ENCODE measurements around the gene CCM2L. TPM values are rescaled to one million over a fixed set of nuclear protein-coding genes. Genes with fewer than 3 reads are reported as not detected.
A peak's percentile ranks its signal among the peaks of the same experiment; 100 is the strongest.

Gene CCM2L
- total and polyA plus RNA-seq, 2 of the 8 experiments (the other 6 are each of a cell fraction or from before 2014, with no cell fraction given), result 5.5 to 15.8 TPM

DNA sequence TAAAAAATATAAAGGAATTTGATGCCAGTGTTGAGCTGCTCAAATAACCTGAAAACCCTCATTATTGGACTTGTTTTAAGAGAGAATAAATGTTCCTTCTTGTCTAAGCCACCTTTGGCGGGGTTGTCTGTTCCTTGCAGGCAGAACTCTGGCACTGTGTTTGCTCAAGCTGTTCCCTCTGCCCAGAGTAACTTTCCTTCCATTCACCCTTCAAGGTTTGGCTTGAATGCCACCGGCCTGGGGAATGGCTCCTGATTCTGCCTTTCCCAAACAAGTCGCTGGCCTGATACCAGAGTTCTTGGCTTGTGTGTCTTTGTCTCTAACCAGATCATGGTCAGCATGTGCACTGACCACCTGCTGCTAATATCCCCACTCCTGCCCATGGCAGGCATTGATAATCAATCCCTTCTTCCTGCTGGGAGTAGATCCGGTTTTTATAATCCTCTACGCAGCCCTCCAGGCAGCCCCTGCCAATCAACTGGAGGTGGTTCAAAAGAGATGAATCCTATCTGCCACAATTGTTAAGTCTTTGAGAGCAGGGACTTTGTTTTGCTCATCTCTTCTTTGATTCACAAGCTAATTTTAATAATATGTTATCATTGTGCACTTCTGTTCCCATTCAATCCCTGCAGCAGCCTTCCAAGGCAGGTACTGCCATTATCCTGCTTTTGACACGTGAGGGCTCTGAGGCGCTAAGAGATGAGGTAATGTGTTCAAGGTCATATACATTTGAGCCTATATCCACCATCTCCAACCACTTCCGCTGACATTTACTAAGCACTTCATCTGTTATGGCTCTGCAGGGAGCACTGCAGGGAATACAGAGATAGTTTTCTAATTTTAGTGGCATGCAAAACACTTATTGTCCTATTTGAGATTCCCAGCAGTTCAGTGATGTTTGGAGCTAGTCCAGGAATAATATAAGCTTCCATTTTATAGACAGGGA is 3.1 kb upstream of the CCM2L start:
- H3K56ac ChIP-seq (replicated peaks; ENCODE audit: insufficient read length, low read depth, low read length), result peak overlapping the region; percentile 24
- FAIRE-seq, result peak; percentile 92
- CTCF ChIA-PET (ENCODE audit: partially characterized antibody), result interaction anchor here (0.6 to 2.7 kb wide), 14 partner anchors 10 to 184 kb away, joined by 3 to 20 read pairs (median 4); partner anchors contain the start of gene PDRG1
- peak overlapping the region; percentile 48 for H2BK120ac ChIP-seq (replicated peaks; ENCODE audit: low read depth, low read length)
- H3K9me3 ChIP-seq (ENCODE audit: insufficient read depth in 2 of 2, low read depth in 1 of 2, low read length in 1 of 2), result no peaks in the 10 kb centered on the region
- H2AK5ac ChIP-seq (ENCODE audit: low read depth, low read length), result no peak overlapping the region
- H3K23ac ChIP-seq (ENCODE audit: insufficient read length), result no peak overlapping the region
- peak overlapping the region in 1 of 4 experiments; percentile 4; a peak in 1 of 7 replicates for H3K9ac ChIP-seq (replicated peaks in 1 of 4; ENCODE audit: extremely low read depth in 1 of 4, low read depth in 3 of 4, low read length in 3 of 4)
- H3K23me2 ChIP-seq (ENCODE audit: low read depth, low read length), result peaks cover 2% of the 10 kb centered on the region; the same call in 1 of the 2 replicates
- 68% methylated on average over 8 of the region's 8 CpGs; no CpG with 5 or more reads in 1 of the 2 experiments for WGBS, 2 experiments (ENCODE audit: extremely low coverage in 1 of 2, insufficient coverage in 1 of 2, insufficient read length in 1 of 2, insufficient replicate concordance in 2 of 2, low coverage in 1 of 2, low lambda C conversion rate in 2 of 2, missing lambda C conversion rate in 1 of 2)
- no peak overlapping the region for H3K27ac ChIP-seq (ENCODE audit: low read depth, low read length)
- no peak for DNase-seq (ENCODE audit: low read depth in 1 of 2, low spot score in 2 of 2)
- peak overlapping the region; percentile 4 for H3K4ac ChIP-seq (replicated peaks; ENCODE audit: insufficient read length, low read depth, low read length)
- H4K8ac ChIP-seq (ENCODE audit: extremely low read depth, insufficient read depth, low read length), result no peak overlapping the region
- H4K20me1 ChIP-seq (replicated peaks in 1 of 2; ENCODE audit: control insufficient read depth in 1 of 2, insufficient read depth in 2 of 2, low read length in 2 of 2), result no peaks in the 10 kb centered on the region
- H3K36me3 ChIP-seq (ENCODE audit: control insufficient read depth in 2 of 4, insufficient read depth in 4 of 4, low read length in 3 of 4), result no peaks in the 10 kb centered on the region
- POLR2A ChIA-PET (ENCODE audit: partially characterized antibody), result interaction anchor here (1.2 to 2.1 kb wide), 4 partner anchors 10 to 39 kb away, joined by 3 to 8 read pairs (median 6); partner anchors contain the start of gene XKR7
- H4K5ac ChIP-seq (ENCODE audit: insufficient read length, low read depth, low read length), result no peak overlapping the region
- H3K14ac ChIP-seq (ENCODE audit: insufficient read length), result no peak overlapping the region
- H2BK12ac ChIP-seq (ENCODE audit: low read depth, low read length), result peak overlapping the region; percentile 71; the same call in 1 of the 2 replicates
- H3K4me3 ChIP-seq (ENCODE audit: extremely low read depth in 1 of 4, insufficient read depth in 2 of 4, low read depth in 3 of 4, low read length in 4 of 4), result no peak overlapping the region
- no peaks in the 10 kb centered on the region for H3K27me3 ChIP-seq (replicated peaks in 1 of 4; ENCODE audit: control insufficient read depth in 3 of 4, extremely low read depth in 1 of 4, insufficient read depth in 3 of 4, low read length in 3 of 4)
- peak overlapping the region in 1 of 2 experiments; percentile 8; a peak in 2 of 4 replicates for H3K4me2 ChIP-seq (ENCODE audit: insufficient read depth in 1 of 2, low read depth in 2 of 2, low read length in 2 of 2)
- peaks cover 16 to 21% (median 19%) of the 10 kb centered on the region in 4 experiments for H3K4me1 ChIP-seq (replicated peaks in 1 of 4; ENCODE audit: control insufficient read depth in 3 of 4, insufficient read depth in 4 of 4, low read length in 3 of 4)
- no peak overlapping the region; the same call in 1 of the 2 replicates for H2BK5ac ChIP-seq (ENCODE audit: low read depth, low read length)
- H2BK15ac ChIP-seq (ENCODE audit: low read length), result 0 out of 2 replicates have a peak overlapping the region, but pooled peaks have one; percentile 63
- no peaks in the 10 kb centered on the region for H3K79me1 ChIP-seq (ENCODE audit: low read depth, low read length)
- 0 out of 2 replicates have a peak overlapping the region, but pooled peaks have one; percentile 63 for H3K18ac ChIP-seq (ENCODE audit: extremely low read depth, low read length)
- H3K79me2 ChIP-seq (ENCODE audit: control insufficient read depth in 1 of 2, insufficient read depth in 2 of 2, low read length in 2 of 2), result no peaks in the 10 kb centered on the region
- H4K91ac ChIP-seq (replicated peaks; ENCODE audit: insufficient read length, low read length), result peak overlapping the region; percentile 56
- TF ChIP-seq, protein P1, sequence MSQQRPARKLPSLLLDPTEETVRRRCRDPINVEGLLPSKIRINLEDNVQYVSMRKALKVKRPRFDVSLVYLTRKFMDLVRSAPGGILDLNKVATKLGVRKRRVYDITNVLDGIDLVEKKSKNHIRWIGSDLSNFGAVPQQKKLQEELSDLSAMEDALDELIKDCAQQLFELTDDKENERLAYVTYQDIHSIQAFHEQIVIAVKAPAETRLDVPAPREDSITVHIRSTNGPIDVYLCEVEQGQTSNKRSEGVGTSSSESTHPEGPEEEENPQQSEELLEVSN (IDR thresholded peaks at IDR 0.05), result peak; percentile 54; the same call in 1 of the 2 replicates
- TF ChIP-seq NANOG (IDR thresholded peaks at IDR 0.05; ENCODE audit: insufficient read depth, low read depth, low read length, poor library complexity, severe bottlenecking), result no peak
- peak; percentile 78 for TF ChIP-seq MAX (IDR thresholded peaks at IDR 0.05)
- TF ChIP-seq TAF1 (IDR thresholded peaks at IDR 0.05; ENCODE audit: low read depth, low read length), result no peak
- TF ChIP-seq CREB1 (IDR thresholded peaks at IDR 0.05), result 0 out of 2 replicates have a peak, but pooled peaks have one; percentile 21
- H2AFZ ChIP-seq (ENCODE audit: low read length), result 0 out of 2 replicates have a peak overlapping the region, but pooled peaks have one; percentile 23
- 0 out of 2 replicates have a peak overlapping the region, but pooled peaks have one; percentile 2 for H2BK20ac ChIP-seq (ENCODE audit: low read length)
